ENCODE measurements around the gene SLC30A3. TPM values are rescaled to one million over a fixed set of nuclear protein-coding genes. Genes with fewer than 3 reads are reported as not detected.

The SLC30A3 gene
- total and polyA plus RNA-seq, 10 of the 15 experiments (the other 5 are each of a cell fraction or from before 2014, with no cell fraction given) = 0.23 TPM; not detected in 9

DNA sequence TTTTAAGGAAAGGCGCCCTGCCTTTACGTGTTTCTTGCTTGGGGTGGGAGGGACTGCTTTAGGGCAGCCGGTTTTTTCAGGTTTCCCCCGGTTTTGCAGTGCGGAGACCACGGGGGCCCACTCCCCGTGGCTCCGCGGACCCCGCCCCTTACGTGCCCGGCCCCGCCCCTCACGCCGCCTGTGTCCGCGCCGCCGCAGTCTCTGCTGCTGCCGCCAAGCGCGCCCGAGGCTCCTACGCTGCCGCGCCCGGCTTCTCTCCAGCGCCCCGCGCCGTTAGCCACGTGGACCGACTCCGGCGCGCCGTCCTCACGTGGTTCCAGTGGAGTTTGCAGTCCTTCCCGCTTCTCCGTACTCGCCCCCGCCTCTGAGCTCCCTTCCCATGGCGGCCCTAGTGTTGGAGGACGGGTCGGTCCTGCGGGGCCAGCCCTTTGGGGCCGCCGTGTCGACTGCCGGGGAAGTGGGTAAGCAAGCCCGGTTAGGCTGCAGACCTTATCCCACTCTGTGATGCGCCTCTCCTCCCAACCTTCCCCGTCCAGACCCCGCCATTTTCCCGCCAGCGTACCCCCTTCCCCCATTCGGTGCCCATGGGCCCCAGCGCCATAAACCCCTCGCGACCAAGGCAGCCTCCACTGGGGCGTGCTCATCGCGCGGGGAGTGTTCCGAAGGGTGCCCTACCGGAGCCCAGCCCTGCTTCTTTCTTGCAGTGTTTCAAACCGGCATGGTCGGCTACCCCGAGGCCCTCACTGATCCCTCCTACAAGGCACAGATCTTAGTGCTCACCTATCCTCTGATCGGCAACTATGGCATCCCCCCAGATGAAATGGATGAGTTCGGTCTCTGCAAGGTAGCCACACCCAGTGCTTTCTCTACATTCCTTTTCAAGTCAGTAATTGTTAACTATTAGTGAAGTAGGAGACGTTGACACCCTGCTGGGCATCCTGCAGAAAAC, 45.4 kb downstream of the SLC30A3 start, which contains the start of gene CAD:
CAD (plus strand) TSS at position 197 of the 949 bp plus-strand sequence; CDS start at position 380, 183 bp downstream.
- DNase-seq (ENCODE audit: low read depth, low spot score) (no peak), FAIRE-seq (no peak), ATAC-seq (peak; percentile 93)
- no peaks in the 10 kb centered on the region for H4K20me1 ChIP-seq (ENCODE audit: control insufficient read depth, insufficient read depth)
- intact Hi-C loops (cut with micrococcal nuclease; ENCODE audit: unreplicated experiment) = loop anchor here (10.0 kb wide), 1 partner anchor 137 kb away; the partner anchor contains the start of gene GTF3C2
- SMC1A ChIA-PET (ENCODE audit: uncharacterized antibody, unreplicated experiment) = interaction anchor here (0.7 to 1.3 kb wide), 3 partner anchors 84 to 123 kb away, joined by 3 read pairs; no protein-coding TSS in a partner anchor
- TSS peak; percentile 31 for BruUV-seq (replicated peaks)
- CTCF ChIA-PET = no interaction called here
- H2AFZ ChIP-seq (ENCODE audit: control insufficient read depth, low read depth, low read length) = peak within 1 kb of the TSS; percentile 79
- H3K79me2 ChIP-seq (ENCODE audit: control insufficient read depth, insufficient read depth, low read length) = peaks cover 35% of the 10 kb centered on the region
- H3K4me2 ChIP-seq (ENCODE audit: control insufficient read depth, insufficient read depth) = peak within 1 kb of the TSS; percentile 97
- H3K36me3 ChIP-seq (ENCODE audit: control insufficient read depth in 2 of 2, insufficient read depth in 2 of 2, low read length in 1 of 2) = peaks cover 2 to 5% of the 10 kb centered on the region in 2 experiments
- H3K9me3 ChIP-seq (replicated peaks; ENCODE audit: control insufficient read depth, insufficient read depth, low read length) = no peaks in the 10 kb centered on the region
- H3K9ac ChIP-seq (ENCODE audit: control insufficient read depth, insufficient read depth, low read length) = peak within 1 kb of the TSS; percentile 93
- RAD21 ChIA-PET (ENCODE audit: unreplicated experiment) = interaction anchor here (1.0 to 1.2 kb wide), 2 partner anchors 62 to 84 kb away, joined by 3 to 5 read pairs; no protein-coding TSS in a partner anchor
- H3K4me3 ChIP-seq = peak within 1 kb of the TSS; percentile 79
- 1% methylated on average over 71 of the region's 72 CpGs for WGBS (ENCODE audit: insufficient coverage, insufficient replicate concordance, low lambda C conversion rate, missing lambda C conversion rate)
- no peaks in the 10 kb centered on the region for H3K27me3 ChIP-seq (replicated peaks in 1 of 2; ENCODE audit: control insufficient read depth in 2 of 2, insufficient read depth in 2 of 2, low read length in 1 of 2)
- H3K4me1 ChIP-seq (ENCODE audit: control insufficient read depth, insufficient read depth, low read length) = peaks cover 3% of the 10 kb centered on the region; the same call in 1 of the 2 replicates
- in situ Hi-C loops (cut with MboI) = no loop called here
- H3K27ac ChIP-seq (ENCODE audit: control insufficient read depth, insufficient read depth) = peak within 1 kb of the TSS; percentile 83
- POLR2A ChIA-PET = no interaction called here
- TF ChIP-seq RAD51 (IDR thresholded peaks at IDR 0.05) (peak; percentile 87), SIX5 (IDR thresholded peaks at IDR 0.05; ENCODE audit: low read depth, low read length, severe bottlenecking) (peak; percentile 7), SUPT20H (IDR thresholded peaks at IDR 0.05; ENCODE audit: borderline replicate concordance, control insufficient read depth, low read depth, low read length) (no peak), KAT2A (conservative IDR thresholded peaks at IDR 0.05; ENCODE audit: control insufficient read depth, low read depth, low read length) (no peak), JUNB (IDR thresholded peaks at IDR 0.05) (no peak), LARP7 (IDR thresholded peaks at IDR 0.05) (peak; percentile 75; the same call in 1 of the 2 replicates), NR2F1 (conservative IDR thresholded peaks at IDR 0.05) (0 out of 2 replicates have a peak, but pooled peaks have one; percentile 20), RBBP5 (conservative IDR thresholded peaks at IDR 0.05) (no peak), FOS (IDR thresholded peaks at IDR 0.05; ENCODE audit: borderline replicate concordance, extremely low read depth, insufficient read length) (no peak), POU2F2 (IDR thresholded peaks at IDR 0.05; ENCODE audit: borderline replicate concordance, low read depth, low read length) (peak; percentile 9; the same call in 1 of the 3 replicates), SP1 (IDR thresholded peaks at IDR 0.05; ENCODE audit: low read depth, low read length) (peak; percentile 40), RB1 (IDR thresholded peaks at IDR 0.05; ENCODE audit: borderline replicate concordance) (peak; percentile 73; the same call in 1 of the 2 replicates), CBX5 (IDR thresholded peaks at IDR 0.05; ENCODE audit: low read depth) (no peak), MEF2A (IDR thresholded peaks at IDR 0.05; ENCODE audit: insufficient read depth, low read depth, low read length) (no peak), MTA2 (IDR thresholded peaks at IDR 0.05; ENCODE audit: low read depth) (no peak), IKZF1 (conservative IDR thresholded peaks at IDR 0.05) (peak; percentile 80), ZNF24 (IDR thresholded peaks at IDR 0.05) (no peak), TARDBP (IDR thresholded peaks at IDR 0.05; ENCODE audit: borderline replicate concordance) (peak; percentile 75), PML (IDR thresholded peaks at IDR 0.05; ENCODE audit: low read length) (peak; percentile 75; the same call in 1 of the 2 replicates)
- TF ChIP-seq, protein P1, sequence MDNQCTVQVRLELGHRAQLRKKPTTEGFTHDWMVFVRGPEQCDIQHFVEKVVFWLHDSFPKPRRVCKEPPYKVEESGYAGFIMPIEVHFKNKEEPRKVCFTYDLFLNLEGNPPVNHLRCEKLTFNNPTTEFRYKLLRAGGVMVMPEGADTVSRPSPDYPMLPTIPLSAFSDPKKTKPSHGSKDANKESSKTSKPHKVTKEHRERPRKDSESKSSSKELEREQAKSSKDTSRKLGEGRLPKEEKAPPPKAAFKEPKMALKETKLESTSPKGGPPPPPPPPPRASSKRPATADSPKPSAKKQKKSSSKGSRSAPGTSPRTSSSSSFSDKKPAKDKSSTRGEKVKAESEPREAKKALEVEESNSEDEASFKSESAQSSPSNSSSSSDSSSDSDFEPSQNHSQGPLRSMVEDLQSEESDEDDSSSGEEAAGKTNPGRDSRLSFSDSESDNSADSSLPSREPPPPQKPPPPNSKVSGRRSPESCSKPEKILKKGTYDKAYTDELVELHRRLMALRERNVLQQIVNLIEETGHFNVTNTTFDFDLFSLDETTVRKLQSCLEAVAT (IDR thresholded peaks at IDR 0.05) = no peak
- TF ChIP-seq, protein P2, sequence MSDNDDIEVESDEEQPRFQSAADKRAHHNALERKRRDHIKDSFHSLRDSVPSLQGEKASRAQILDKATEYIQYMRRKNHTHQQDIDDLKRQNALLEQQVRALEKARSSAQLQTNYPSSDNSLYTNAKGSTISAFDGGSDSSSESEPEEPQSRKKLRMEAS (IDR thresholded peaks at IDR 0.05; ENCODE audit: low read depth, low read length) = peak; percentile 98
- TF ChIP-seq, protein P3, sequence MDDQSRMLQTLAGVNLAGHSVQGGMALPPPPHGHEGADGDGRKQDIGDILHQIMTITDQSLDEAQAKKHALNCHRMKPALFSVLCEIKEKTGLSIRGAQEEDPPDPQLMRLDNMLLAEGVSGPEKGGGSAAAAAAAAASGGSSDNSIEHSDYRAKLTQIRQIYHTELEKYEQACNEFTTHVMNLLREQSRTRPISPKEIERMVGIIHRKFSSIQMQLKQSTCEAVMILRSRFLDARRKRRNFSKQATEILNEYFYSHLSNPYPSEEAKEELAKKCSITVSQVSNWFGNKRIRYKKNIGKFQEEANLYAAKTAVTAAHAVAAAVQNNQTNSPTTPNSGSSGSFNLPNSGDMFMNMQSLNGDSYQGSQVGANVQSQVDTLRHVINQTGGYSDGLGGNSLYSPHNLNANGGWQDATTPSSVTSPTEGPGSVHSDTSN (IDR thresholded peaks at IDR 0.05; ENCODE audit: insufficient replicate concordance, low read depth, low read length) = no peak

Data from GM12878 (cell line).